ENCODE results near the gene INTS15. TPM values are rescaled to one million over a fixed set of nuclear protein-coding genes. Genes with fewer than 3 reads are reported as not detected.
"Not testable (repeated sequence)": the region's sequence is repeated elsewhere in the genome, so short reads cannot be mapped to it uniquely, and the experiment has no call there.

INTS15 gene
- total RNA-seq, 1 experiment from 2014 or later, result 35.0 TPM

DNA sequence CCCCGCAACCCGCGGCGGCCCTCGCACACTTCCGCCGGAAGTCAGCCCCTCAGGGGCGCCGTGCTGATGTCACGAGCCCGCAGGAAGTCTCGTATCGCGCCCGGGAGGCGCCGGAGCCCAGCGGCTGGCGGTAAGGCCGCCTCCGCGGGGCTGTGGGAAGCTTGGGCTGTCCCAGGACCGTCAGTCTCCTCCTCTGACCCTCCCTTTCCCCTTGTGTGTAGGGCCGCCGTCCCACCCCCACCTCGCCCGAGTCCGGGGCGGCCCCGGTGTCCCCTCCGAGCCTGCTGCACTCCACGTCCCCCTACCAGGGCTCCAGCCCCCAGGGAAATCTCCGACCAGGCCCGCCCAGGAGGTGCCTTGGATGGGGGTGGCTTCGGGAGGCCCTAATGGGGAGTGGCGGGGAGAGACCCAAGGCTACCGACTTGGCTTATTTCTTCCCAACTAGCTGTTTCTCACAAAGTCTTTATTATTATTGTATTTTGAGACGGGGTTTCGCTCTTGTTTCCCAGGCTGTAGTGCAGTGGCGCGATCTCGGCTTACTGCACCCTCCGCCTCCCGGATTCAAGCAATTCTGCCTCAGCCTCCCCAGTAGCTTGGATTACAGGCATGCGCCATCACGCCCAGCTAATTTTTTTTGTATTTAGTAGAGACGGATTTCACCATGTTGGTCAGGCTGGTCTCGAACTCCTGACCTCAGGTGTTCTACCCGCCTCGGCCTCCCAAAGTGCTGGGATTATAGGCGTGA lies 12.3 kb upstream of the INTS15 start, which contains the start of gene ZDHHC4:
TSS of gene ZDHHC4 (plus strand) at position 86 of the 745 bp plus-strand sequence. CDS start 3,108 bp downstream, outside the sequence.
- Mint-ChIP-seq H3K4me1 (ENCODE audit: low read depth, unreplicated experiment) (peaks cover 9% of the 10 kb centered on the region), H3K4me3 (ENCODE audit: low read depth, unreplicated experiment) (peak within 1 kb of the TSS; percentile 97), H3K27me3 (ENCODE audit: unreplicated experiment) (peaks cover 11% of the 10 kb centered on the region), H3K27ac (ENCODE audit: unreplicated experiment) (peak within 1 kb of the TSS; percentile 99), H3K36me3 (ENCODE audit: insufficient read depth, unreplicated experiment) (peaks cover 49% of the 10 kb centered on the region), H3K9me3 (ENCODE audit: low read depth, unreplicated experiment) (no peaks in the 10 kb centered on the region)
- DNase-seq, result peak; percentile 95
- CTCF ChIA-PET, result interaction anchor here (1.3 kb wide), 1 partner anchor 61 kb away, joined by 4 read pairs; no protein-coding TSS in a partner anchor
- TF ChIP-seq, protein P1, sequence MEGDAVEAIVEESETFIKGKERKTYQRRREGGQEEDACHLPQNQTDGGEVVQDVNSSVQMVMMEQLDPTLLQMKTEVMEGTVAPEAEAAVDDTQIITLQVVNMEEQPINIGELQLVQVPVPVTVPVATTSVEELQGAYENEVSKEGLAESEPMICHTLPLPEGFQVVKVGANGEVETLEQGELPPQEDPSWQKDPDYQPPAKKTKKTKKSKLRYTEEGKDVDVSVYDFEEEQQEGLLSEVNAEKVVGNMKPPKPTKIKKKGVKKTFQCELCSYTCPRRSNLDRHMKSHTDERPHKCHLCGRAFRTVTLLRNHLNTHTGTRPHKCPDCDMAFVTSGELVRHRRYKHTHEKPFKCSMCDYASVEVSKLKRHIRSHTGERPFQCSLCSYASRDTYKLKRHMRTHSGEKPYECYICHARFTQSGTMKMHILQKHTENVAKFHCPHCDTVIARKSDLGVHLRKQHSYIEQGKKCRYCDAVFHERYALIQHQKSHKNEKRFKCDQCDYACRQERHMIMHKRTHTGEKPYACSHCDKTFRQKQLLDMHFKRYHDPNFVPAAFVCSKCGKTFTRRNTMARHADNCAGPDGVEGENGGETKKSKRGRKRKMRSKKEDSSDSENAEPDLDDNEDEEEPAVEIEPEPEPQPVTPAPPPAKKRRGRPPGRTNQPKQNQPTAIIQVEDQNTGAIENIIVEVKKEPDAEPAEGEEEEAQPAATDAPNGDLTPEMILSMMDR (IDR thresholded peaks at IDR 0.05; ENCODE audit: unreplicated experiment), result no peak
- BruUV-seq (replicated peaks), result no TSS peak
- intact Hi-C loops (cut with micrococcal nuclease; ENCODE audit: unreplicated experiment), result no loop called here

- H3K27ac Mint-ChIP-seq (ENCODE audit: unreplicated experiment), result peak overlapping the region; percentile 99
- peak overlapping the region; percentile 97 for H3K4me3 Mint-ChIP-seq (ENCODE audit: low read depth, unreplicated experiment)
- H3K4me1 Mint-ChIP-seq (ENCODE audit: low read depth, unreplicated experiment), result peaks cover 9% of the 10 kb centered on the region
- H3K9me3 Mint-ChIP-seq (ENCODE audit: low read depth, unreplicated experiment), result no peaks in the 10 kb centered on the region
- CTCF ChIA-PET, result interaction anchor here (1.3 kb wide), 1 partner anchor 62 kb away, joined by 4 read pairs; no protein-coding TSS in a partner anchor
- intact Hi-C loops (cut with micrococcal nuclease; ENCODE audit: unreplicated experiment), result no loop called here
- TF ChIP-seq, protein P1 (IDR thresholded peaks at IDR 0.05; ENCODE audit: unreplicated experiment), result no peak
- DNase-seq, result no peak
- BruUV-seq (replicated peaks), result TSS peak; percentile 51
- H3K27me3 Mint-ChIP-seq (ENCODE audit: unreplicated experiment), result peaks cover 2% of the 10 kb centered on the region
- H3K36me3 Mint-ChIP-seq (ENCODE audit: insufficient read depth, unreplicated experiment), result peaks cover 58% of the 10 kb centered on the region
Measured at GRCh38 chr7:6578114-6579084, 11.4 kb upstream of the INTS15 start.

- no peak overlapping the region for H3K27ac Mint-ChIP-seq (ENCODE audit: unreplicated experiment)
- intact Hi-C loops (cut with micrococcal nuclease; ENCODE audit: unreplicated experiment), result no loop called here
- no peaks in the 10 kb centered on the region for H3K9me3 Mint-ChIP-seq (ENCODE audit: low read depth, unreplicated experiment)
- TF ChIP-seq, protein P1 (IDR thresholded peaks at IDR 0.05; ENCODE audit: unreplicated experiment), result no peak
- peaks cover 59% of the 10 kb centered on the region for H3K36me3 Mint-ChIP-seq (ENCODE audit: insufficient read depth, unreplicated experiment)
- CTCF ChIA-PET, result no interaction called here
- DNase-seq, result no peak
- no peaks in the 10 kb centered on the region for H3K27me3 Mint-ChIP-seq (ENCODE audit: unreplicated experiment)
- BruUV-seq (replicated peaks), result no TSS peak
- peak overlapping the region; percentile 97 for H3K4me3 Mint-ChIP-seq (ENCODE audit: low read depth, unreplicated experiment)
- peaks cover 9% of the 10 kb centered on the region for H3K4me1 Mint-ChIP-seq (ENCODE audit: low read depth, unreplicated experiment)
Measured at GRCh38 chr7:6579446-6579845, 10.4 kb upstream of the INTS15 start.

GRCh38 chr7:6585746-6586432 lies 3.9 kb upstream of the INTS15 start:
- peaks cover 71% of the 10 kb centered on the region for H3K36me3 Mint-ChIP-seq (ENCODE audit: insufficient read depth, unreplicated experiment)
- H3K27ac Mint-ChIP-seq (ENCODE audit: unreplicated experiment); H3K4me3 Mint-ChIP-seq (ENCODE audit: low read depth, unreplicated experiment); H3K4me1 Mint-ChIP-seq (ENCODE audit: low read depth, unreplicated experiment); BruUV-seq (replicated peaks); H3K27me3 Mint-ChIP-seq (ENCODE audit: unreplicated experiment); CTCF ChIA-PET; H3K9me3 Mint-ChIP-seq (ENCODE audit: low read depth, unreplicated experiment); DNase-seq; intact Hi-C loops (cut with micrococcal nuclease; ENCODE audit: unreplicated experiment): not testable (repeated sequence)

Data from Calu3 (cell line).